HTERT RPE-1 (cell line): ENCODE results near the gene DDX41.

Experiments used
- in situ Hi-C: fragments of 300-500 bp; cut with MboI; formaldehyde crosslinking; loops from 4 replicates; pipeline ENCODE4 v1.14.3; 2020; ENCODE audit warnings: low sequenced_read_pairs

The DDX41 gene

DNA sequence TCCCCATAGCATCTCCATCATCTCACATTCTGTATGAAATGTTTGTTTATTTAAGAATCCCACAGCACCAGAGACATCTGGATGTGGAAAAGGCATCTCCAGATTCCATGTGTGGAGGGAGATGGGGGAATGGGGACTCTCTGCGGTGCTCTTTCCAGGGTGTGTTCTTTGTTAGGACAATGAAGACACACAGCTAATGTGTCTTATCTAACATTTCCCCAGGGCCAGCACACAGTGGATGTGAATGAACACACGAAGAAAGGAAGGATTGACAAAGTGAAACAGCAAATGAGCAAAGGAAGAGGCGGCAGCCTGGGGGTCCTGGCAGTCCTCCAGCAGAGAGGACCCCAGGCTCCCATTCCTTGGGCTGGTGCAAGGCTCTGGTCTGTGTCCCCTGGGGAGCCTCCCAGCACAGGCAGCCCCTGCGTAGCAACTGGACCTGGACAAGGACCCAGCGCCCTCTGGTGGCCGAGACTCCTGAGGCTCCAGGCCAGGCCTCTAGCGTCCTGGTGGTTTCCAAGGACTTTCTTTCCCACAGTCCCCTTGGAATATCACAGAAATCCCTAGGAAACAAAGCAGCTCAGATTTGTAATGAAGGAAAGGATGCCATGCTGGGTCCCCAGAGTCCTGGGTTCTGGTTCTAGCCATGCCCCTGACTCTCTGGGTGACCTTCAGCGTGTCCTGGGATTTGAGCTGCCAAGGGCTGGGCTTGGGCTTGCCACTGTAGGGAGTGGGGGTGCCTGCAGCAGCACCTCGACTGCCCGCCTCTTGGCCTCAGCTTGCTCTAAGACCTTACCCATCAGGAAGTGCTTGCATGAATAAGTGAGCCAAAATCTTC lies 15.9 kb downstream of the DDX41 start:
- in situ Hi-C loops: no loop called here

DNA sequence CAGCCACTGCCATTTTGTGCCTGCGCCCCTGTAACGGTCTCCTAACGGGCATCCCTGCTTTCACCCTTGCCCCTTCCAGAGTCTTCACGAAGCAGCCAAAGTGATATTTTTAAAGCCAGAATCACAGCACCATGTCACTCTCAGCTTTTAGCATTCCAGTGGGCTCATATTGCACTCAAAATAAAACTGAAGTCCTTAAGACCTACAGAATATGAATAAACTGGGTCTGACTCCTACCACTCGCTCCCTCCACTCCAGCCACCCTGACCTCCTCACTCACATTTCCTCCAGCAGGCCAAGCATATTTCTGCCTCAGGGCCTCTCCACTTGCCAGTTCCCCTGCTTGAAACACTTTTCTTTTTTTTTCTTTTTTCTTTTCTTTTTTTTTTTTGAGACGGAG lies 16.9 kb downstream of the DDX41 start:
- in situ Hi-C loops: no loop called here

DNA sequence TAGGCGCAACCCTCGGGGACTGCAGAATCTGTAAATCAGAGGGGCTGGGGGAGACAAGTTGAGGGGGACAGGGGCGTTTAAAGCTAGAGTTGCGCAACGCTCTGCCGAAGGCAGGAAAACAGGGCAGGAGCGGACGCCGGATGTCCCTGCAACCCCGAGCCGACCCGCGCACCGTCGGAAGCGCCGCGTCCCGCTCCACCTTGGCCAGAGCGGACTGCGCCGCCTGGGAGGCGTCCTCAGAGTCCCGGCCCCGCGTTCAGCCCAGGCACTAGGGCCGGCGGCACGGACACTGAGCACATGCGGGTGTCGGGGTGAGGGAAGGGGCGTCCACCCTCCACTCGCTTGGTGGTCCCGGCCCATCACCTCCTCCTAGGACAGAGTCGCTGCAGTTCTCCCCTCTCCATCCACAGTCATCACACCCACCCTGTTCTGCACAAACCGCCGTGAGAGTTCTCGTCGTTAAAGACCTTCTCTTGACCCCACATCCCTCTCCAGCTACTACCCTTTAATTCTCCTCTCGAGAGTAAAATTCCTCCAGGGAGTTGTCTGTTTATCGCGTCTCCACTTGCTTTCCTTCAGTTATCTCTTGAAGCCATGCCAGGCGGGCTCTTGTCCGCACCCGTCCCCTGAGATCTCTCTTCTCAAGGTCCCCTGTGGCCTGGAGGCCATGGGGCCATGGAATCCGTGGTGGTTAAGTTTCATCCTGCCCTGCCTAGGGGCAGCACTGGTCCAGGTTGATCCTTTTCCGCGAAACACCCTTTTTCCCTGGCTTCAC lies 18.6 kb downstream of the DDX41 start:
- in situ Hi-C loops: no loop called here

DNA sequence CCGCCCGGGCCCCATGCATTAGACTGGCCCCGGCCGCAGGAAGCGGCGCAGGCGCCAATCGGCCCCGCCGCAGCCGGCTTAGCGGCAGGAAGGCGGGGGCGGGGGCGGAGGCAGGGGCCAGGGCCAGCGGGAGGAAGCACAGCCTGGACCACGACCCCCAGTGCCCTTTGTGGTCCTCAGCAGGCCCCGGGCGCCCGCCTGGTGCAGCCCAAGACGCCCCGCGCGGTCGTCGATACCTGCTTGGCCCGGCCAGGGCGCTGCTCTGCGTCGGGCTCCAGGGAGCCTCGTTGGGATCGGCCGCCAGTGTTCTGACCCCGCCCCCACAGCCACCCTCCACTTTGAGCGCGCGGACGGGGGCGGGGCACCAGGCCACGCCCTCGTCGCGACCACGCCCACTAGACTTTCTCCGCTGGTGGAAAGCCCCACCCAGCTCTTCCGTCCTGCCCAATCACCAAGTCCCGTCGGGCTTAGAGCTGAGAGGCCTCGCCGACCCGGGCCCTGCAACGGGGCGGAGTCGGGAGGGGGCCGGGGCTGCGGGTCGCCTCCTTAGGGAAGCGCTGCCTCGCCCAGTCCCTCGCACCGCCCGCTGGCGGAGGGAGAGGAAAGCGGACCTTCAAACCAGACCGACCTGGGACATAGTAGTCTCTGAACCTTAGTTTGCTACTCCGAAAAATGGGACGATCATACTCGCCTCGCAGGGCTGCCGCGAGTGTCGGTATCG lies 19.3 kb downstream of the DDX41 start, which contains the start of gene PDLIM7:
Gene PDLIM7 (minus strand): TSS at position 313 of the 721 bp plus-strand sequence. CDS start 1,092 bp downstream, outside the sequence.
- in situ Hi-C loops: no loop called here

DNA sequence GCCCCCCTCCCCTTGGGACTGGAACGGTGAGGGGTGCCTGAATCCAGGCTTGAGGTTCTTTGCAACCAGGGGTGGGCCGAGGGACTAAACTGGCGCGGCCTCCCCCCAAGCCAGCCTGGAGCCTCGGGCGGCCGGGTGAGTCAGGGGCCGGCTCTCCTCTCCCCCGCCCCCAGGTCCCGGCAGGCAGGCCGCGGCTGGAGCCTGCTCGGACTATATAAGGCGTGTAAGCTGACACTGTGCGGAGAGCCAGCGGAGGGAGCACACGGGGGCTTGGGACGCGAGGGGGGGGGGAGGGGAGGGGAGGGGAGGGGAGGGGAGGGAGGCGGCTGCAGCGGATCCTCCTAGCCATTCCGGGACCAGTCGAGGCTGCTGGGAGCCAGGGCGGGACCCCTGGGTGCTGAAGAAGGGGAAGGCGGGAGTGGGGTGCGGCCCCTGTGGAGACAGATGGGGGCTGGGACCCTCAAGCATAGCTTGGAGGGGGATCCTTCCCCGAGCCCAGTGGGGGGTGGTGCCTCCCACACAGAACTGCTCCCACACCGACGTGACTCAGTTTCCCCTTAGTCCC lies 20.0 kb downstream of the DDX41 start:
- in situ Hi-C loops: no loop called here

DNA sequence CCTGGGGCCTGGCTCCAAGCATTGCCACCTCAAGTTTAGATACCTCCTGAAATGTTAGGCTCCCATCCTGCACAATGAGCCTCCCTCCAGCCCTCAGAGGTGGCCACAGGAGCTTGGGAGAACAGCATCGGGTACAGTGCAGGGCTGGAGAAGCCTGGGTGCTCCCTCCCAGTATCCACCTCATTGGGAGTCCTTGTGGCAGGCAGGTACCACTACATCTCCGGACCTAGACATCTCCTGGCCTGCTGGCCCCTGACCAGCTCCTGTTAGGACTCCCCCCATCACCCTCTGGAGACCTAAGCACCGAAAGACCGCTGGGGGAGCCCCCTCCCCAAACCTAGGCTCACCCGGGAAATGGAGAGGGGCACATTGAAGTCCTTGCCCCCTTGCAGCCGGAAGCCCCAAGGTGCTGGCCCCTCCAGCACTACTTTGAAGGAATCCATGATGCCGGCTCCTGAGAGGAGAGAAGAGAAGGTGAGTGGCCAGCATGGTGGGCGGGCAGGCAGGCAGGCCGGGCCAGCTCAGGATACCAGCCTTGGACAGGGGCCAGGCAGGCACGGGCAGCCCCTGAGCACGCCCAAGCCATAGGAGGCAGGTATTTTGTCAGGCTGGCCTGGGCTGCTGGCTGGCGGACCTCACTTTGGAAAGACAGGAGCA lies 20.6 kb downstream of the DDX41 start:
- in situ Hi-C loops: no loop called here

DNA sequence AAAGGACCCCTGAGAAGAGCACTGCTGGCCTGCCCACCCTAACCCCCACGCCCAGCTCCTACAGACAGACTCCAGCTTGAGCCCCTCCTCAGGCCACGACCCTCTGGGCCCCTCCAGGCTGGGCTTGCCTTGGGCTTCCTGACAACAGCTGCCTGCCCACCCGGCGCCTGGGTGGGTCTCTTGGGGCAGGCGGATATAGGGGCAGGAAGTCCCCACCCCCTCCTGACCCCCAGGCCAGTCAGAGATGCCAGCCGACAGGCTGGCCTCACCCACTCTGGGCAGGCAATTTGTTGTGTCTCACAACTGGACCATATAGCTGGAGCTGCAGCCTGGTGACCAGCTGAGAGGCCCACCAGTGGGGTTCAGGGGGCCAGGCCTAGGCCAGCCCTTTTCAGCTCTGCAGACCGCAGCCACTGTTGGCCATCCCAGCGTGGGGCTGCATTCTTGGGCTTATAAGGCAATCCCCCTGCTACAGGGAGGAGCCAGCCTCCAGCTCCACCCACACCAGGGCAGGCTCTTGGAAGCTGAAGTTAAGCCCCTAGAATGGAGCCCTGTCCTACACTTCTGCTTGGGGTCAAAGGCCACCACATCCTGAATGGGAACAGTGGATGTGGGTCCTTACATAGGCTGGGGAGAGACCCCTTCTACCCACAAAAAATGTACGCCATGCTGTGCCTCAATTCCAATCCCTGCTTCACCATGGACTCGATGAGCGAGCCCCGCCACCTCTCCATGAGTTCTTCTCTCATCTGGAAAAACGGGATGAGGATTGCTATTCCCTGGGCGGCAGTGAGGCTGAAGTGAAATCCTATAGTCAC lies 21.3 kb downstream of the DDX41 start:
- in situ Hi-C loops: no loop called here

DNA sequence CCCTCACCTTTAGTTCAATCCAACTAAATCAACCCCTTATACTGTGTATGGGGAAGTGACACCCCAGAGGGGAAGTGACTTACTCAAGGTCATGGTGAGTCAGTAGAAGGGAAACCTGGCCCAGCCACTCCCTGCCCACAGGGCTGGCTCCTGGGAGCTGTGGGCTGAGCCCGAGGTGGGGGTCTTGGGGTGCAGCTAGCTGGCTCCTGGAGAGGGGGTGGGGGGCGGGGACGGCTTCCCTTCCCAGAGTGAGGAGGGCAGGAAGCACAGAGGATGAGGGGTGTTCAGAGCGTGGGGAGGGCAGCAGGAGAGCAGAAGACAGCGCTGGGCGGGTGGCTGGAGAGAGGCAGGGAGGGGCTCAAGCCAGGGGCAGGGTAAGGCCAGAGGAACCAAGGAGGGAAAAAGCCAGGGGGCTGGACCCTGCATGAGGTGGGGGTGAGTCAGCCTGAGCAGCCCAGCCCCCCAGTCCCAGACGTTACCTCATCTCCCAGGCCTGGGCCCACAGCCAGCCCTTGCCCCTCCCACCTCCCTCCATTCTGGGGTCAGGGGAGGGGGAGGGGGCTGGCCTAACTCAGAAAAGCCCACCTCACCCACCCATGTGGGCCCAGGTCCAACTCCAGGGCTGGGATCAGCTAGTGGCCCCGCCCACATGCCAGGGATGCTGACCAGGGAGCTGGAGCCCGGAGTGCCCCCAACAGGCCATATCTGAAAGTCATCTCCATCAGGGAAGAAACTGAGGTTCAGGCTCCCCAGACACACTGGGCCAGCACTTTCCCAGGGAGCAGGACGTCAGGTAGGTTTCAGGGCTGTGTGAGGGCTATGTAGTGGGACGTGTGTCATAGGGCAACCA lies 22.2 kb downstream of the DDX41 start:
- in situ Hi-C loops: no loop called here

DNA sequence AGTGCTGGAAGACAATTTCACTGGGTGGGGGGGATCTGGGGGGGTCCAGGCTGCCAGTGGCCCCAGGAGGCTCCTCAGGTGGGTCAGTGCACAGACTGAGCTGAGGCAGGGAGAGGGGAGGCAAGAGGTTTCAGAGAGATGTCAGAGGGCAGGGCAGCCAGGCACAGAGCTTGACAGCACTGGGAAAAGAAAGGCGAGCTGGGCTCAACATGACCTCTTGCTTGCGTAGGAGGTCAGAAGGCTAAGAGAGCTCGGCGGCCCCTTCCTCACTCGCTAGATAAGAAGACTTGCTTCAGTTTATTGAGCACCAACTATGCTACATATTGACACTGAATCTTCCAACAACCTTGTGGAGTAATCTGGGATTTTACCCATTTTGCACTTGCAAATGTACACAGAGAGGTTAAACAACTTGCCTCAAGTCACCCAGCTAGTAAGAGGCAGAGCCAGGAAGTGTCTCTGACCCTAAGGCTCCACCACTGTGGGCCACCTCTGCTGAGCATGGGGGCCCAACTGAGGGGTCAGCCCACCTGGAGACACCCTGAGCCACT lies 22.9 kb downstream of the DDX41 start:
- in situ Hi-C loops: no loop called here

DNA sequence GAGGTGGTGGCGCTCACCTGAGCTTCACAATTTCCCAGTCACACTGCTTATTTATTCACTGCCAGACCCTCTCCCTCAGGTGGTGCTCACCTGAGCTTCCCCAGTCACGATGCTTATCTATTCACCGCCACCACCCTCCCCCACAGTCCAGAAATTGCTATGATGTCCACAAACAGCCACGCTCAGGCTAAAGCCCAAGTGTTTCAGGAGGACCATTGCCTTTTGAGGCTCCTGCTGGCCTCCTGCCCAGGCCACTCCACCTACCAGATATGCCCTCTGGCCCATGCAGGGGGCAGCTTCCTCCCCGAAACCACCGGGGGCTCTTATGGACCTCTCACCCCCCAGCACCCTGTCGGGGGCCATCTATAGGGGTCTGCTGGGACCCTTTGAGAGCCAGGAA lies 23.9 kb downstream of the DDX41 start:
- in situ Hi-C loops: no loop called here

DNA sequence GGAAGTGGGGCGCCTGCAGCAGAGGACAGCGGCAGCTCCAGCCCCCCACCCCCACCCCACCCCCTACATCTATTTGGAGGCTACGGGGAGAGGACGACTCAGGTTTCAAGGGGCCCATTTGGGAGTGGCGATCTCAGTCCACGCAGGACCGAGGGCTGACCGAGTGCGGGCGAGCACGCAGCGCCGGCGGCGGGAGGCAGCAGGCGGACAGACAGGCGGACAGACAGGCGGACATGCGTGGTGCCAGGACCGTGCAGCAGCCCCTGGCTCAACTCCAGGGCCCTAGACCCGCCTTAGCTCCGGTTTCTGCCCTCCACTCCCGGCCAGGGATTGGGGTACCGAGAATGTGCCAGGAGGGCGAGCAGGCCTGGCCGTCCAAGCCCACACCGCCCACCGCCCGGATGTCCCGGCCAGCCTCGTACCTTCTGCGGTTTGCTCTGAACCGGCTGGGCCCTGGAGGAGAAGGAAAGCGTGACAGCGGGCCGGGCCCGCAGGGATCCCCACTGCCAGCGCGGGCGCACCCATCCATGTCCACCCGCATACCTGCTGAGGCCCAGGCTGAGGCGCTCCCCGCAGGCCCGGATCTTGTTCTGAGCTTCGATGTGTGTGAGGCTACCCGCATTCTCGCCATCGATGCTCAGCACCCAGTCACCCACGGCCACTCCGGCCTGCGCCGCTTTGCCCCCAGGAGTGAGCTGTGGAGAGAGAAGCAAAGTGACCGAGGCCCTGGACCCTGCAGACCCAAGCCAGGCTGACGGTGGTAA lies 24.6 kb downstream of the DDX41 start:
- in situ Hi-C loops: no loop called here

DNA sequence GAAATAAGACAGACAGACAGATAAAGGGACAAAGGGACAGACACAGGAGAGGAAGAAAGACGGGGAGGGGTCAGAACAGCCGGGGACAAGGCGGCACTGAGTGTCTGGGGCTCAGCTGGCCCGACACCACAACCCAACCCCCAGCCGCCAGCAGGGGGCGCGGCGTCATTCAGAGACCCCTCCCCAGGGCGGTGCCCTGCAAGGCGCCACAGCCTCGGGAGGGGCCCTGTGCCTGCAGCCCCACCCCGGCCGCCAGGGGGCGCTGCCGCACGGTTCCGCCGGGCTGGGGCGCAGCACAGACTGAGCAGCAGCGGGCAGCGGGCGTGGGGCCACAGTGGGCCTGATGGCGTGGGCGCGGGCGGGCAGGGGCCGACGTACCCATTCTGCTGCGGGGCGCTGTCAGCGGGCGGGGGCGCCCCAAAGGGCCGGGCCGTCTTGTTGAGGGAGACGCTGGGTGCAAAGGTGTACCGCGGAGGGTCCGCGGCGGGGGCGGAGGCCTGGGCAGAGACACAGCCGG lies 25.3 kb downstream of the DDX41 start:
- in situ Hi-C loops: no loop called here

DNA sequence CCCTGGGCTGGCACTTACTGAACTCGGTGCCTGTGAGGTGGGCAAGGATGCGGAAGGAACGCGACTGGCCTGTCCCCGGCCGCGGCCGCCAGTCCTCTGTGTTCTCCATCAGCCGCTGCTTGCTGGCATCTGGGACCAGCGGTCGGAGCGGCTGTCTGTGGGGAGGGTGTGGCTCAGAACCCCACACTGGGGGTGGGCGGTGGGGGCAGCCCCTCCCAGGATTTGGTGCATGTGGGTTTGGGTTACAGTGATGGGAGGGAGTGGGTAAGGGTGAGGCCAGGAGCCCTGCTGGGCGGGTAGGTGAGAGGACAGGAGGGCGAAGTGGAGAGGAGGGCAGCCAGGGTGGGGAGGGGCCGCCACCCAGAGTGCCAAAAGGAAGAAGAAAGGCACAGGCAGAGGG lies 25.8 kb downstream of the DDX41 start:
- in situ Hi-C loops: no loop called here

DNA sequence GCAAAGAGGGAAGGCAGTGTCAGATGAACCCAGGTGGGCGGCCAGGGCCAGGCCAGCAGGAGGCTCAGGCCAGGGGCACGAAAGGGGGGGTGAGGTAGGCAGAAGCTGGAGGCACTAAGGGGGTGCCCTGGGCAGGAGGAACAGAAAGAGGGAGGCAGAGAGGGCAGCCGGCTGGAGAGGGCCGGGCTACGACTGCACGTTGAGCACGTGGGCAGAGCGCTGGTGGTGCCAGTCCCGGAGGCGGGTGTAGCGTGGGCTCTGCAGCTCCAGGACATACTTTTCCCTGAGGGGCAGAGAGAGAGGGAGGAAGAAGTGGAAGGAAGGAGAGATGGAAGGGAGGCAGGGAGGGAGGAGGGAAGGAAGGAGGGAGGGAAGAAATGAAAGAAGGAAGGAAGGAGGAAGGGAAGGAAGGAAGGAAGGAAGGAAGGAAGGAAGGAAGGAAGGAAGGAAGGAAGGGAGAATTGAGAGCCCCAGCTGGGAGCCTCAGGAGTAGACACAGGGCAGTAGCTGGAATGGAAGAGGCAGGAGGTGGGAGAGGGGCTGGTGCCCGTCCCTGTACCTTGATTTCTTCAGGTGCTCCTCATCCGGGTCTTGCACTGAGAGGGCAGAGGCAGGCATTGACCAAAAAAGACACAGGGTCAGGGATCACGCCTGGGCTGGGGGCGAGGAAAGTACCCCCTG lies 26.3 kb downstream of the DDX41 start:
- in situ Hi-C loops: no loop called here

DNA sequence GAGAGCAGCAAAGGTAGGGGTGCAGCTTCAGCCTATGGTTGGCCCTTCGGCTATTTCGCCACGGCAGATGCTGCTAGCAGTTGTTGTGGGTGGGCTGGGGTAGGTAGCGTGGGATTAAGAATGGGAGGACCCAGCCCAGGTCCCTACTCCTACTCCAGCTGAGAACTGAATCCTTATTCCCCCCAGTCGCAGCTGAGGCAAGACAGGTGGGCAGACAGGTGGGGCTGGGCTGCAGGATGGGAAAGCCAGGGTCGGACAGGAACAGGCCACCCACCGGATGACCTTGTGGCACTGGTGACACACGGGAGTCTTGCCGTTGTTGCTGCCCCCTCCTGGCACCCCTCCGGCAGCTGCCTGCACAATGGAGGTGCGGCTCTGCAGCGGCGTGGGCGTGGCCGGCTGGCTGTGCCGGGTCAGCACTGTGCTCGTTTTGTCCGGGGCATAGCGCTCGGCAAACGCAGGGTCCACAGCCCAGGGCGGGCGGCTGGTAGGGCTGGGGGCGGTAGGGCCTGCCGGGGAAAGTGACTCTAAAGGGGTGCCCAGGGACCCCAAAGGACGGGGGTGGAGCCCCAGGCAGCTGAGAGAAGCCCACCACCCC lies 27.5 kb downstream of the DDX41 start:
- in situ Hi-C loops: no loop called here

DNA sequence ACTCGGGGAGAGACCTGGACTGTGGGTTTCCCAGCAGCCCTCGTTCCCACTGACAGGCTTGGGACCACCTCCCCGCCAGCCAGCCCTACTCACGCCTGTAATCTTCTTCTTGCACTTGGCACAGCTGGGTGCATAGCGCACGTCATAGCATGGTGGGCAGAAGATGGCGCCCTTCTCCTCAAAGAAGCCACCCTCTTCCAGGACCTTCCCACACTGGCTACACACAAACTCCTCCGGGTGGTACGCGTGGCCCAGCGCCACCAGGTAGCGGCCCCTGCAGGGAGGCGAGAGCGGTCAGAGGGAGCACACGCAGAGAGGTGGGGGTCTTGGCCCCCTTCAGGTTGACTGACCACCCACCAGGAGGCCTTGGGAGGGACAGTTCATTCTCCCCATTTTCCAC lies 28.8 kb downstream of the DDX41 start:
- in situ Hi-C loops: no loop called here

DNA sequence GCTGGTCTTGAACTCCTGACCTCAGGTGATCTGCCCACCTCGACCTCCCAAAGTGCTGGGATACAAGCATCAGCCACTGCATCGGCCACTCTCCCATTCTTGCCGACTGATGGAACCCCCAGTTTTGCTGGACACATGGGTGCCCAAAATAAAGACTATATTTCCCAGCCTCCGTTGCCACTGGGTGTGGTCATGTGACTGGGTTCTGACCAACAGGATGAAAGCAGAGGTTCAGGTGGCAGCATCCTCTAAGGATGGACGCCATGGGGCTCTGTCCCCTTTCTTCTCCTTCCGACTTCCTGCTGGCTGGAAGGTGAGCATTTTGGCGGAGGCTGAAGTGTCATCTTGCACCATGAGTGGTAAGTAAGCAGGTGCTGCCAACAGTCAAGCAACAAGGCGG lies 29.6 kb downstream of the DDX41 start:
- in situ Hi-C loops: no loop called here
